ENCODE results near the gene MARVELD2. TPM values are rescaled to one million over a fixed set of nuclear protein-coding genes. Genes with fewer than 3 reads are reported as not detected.
"Not testable (repeated sequence)": the region's sequence is repeated elsewhere in the genome, so short reads cannot be mapped to it uniquely, and the experiment has no call there.

MARVELD2 gene
- total and polyA plus RNA-seq, 10 donors = 0.02 to 1.9 (median 0.83) TPM

GRCh38 chr5:69369340-69370121 lies 45.4 kb upstream of the MARVELD2 start, which contains the start of the genes AK6, RAD17 and TAF9:
AK6 (minus strand) TSS chr5:69369520; CDS start chr5:69369490, 30 bp downstream.
RAD17 (plus strand) TSS chr5:69369818; CDS start chr5:69372209, 2,391 bp downstream.
TAF9 (minus strand) TSS chr5:69369520; CDS start chr5:69365737, 3,783 bp downstream.
- intact Hi-C loops (cut with DNase I; ENCODE audit: low total_unique reads) = loop anchor here (10.0 kb wide), 1 partner anchor 275 kb away; the partner anchor contains the start of gene SLC30A5
- WGBS, 5 donors = 0 to 1% (median 0%) methylated on average over 30 to 66 of the region's 66 CpGs

GRCh38 chr5:69370335-69370734 lies 44.6 kb upstream of the MARVELD2 start:
- H3K27ac ChIP-seq = peak overlapping the region in 5 of 8 donors; percentile 96 to 99 (median 98)
- intact Hi-C loops (cut with DNase I; ENCODE audit: low total_unique reads); H3K27me3 ChIP-seq (replicated peaks in 1 of 7); H3K9me3 ChIP-seq: not testable (repeated sequence)
- 2 to 5% (median 3%) methylated on average over 16 of the region's 16 CpGs for WGBS, 5 donors
- peak overlapping the region; percentile 54 to 97 (median 88) for H3K4me3 ChIP-seq
- peak; percentile 77 for DNase-seq
- H3K36me3 ChIP-seq = peaks cover 0 to 42% (median 22%) of the 10 kb centered on the region in 6 donors
- H3K4me1 ChIP-seq = peaks cover 21 to 76% (median 50%) of the 10 kb centered on the region in 6 donors

More at GRCh38 chr5:69369340-69370121, 45.4 kb upstream of the MARVELD2 start, which contains the start of the genes AK6, RAD17 and TAF9:
- peak; percentile 99 for DNase-seq
- H3K4me3 ChIP-seq = peak within 1 kb of the TSS; percentile 54 to 97 (median 88)
- peaks cover 21 to 76% (median 50%) of the 10 kb centered on the region in 6 donors for H3K4me1 ChIP-seq
- H3K9me3 ChIP-seq = no peaks in the 10 kb centered on the region
- H3K36me3 ChIP-seq = peaks cover under 1 to 42% (median 25%) of the 10 kb centered on the region in 6 donors
- no peaks in the 10 kb centered on the region for H3K27me3 ChIP-seq (replicated peaks in 1 of 7)
- TF ChIP-seq POLR2A (IDR thresholded peaks at IDR 0.05) (peak; percentile 21 to 62 (median 58)), CTCF (IDR thresholded peaks at IDR 0.05 in 8 of 11, conservative IDR thresholded peaks at IDR 0.05 in 3 of 11) (peak in 4 of 11 experiments; percentile 6 to 22 (median 14)), POLR2AphosphoS5 (IDR thresholded peaks at IDR 0.05) (peak; percentile 95)
- H3K27ac ChIP-seq = peak within 1 kb of the TSS; percentile 96 to 100 (median 98)

- Histone ChIP-seq H3K4me1 (peaks cover 21 to 59% (median 39%) of the 10 kb centered on the region in 6 donors), H3K27me3 (replicated peaks in 1 of 7) (no peaks in the 10 kb centered on the region), H3K36me3 (peaks cover 0 to 39% (median 17%) of the 10 kb centered on the region in 6 donors), H3K9me3 (no peaks in the 10 kb centered on the region), H3K27ac (no peak overlapping the region), H3K4me3 (no peak overlapping the region)
- DNase-seq = no peak
- 95 to 99% (median 98%) methylated on average over 5 of the region's 5 CpGs for WGBS, 5 donors
- no peak for TF ChIP-seq POLR2A (IDR thresholded peaks at IDR 0.05)
- no peak for TF ChIP-seq CTCF (IDR thresholded peaks at IDR 0.05 in 8 of 11, conservative IDR thresholded peaks at IDR 0.05 in 3 of 11)
- no peak for TF ChIP-seq POLR2AphosphoS5 (IDR thresholded peaks at IDR 0.05)
- intact Hi-C loops (cut with DNase I; ENCODE audit: low total_unique reads) = no loop called here
These were observed 42.5 kb upstream of the MARVELD2 start for GRCh38 chr5:69372394-69372793.

GRCh38 chr5:69374911-69375446 lies 39.9 kb upstream of the MARVELD2 start:
- peak overlapping the region in 1 of 8 donors; percentile 4 for H3K4me3 ChIP-seq
- peaks cover 11 to 44% (median 24%) of the 10 kb centered on the region in 6 donors for H3K4me1 ChIP-seq
- no peak for DNase-seq
- 77 to 83% (median 83%) methylated on average over 4 of the region's 4 CpGs for WGBS, 5 donors
- no peak for TF ChIP-seq POLR2A (IDR thresholded peaks at IDR 0.05)
- no peak for TF ChIP-seq CTCF (IDR thresholded peaks at IDR 0.05 in 8 of 11, conservative IDR thresholded peaks at IDR 0.05 in 3 of 11)
- TF ChIP-seq POLR2AphosphoS5 (IDR thresholded peaks at IDR 0.05) = no peak
- no peaks in the 10 kb centered on the region for H3K9me3 ChIP-seq
- H3K27me3 ChIP-seq (replicated peaks in 1 of 7) = no peaks in the 10 kb centered on the region
- intact Hi-C loops (cut with DNase I; ENCODE audit: low total_unique reads) = no loop called here
- peak overlapping the region in 5 of 8 donors; percentile 7 to 73 (median 50) for H3K27ac ChIP-seq
- peaks cover 0 to 59% (median 28%) of the 10 kb centered on the region in 6 donors for H3K36me3 ChIP-seq

Measured in spleen (tissue), 11 donors.